ENCODE data around the gene PDPR. TPM values are rescaled to one million over a fixed set of nuclear protein-coding genes. Genes with fewer than 3 reads are reported as not detected.

The PDPR gene
- total and polyA plus RNA-seq, 2 of the 8 experiments (the other 6 are each of a cell fraction or from before 2014, with no cell fraction given) = 40.2 to 43.1 TPM

DNA sequence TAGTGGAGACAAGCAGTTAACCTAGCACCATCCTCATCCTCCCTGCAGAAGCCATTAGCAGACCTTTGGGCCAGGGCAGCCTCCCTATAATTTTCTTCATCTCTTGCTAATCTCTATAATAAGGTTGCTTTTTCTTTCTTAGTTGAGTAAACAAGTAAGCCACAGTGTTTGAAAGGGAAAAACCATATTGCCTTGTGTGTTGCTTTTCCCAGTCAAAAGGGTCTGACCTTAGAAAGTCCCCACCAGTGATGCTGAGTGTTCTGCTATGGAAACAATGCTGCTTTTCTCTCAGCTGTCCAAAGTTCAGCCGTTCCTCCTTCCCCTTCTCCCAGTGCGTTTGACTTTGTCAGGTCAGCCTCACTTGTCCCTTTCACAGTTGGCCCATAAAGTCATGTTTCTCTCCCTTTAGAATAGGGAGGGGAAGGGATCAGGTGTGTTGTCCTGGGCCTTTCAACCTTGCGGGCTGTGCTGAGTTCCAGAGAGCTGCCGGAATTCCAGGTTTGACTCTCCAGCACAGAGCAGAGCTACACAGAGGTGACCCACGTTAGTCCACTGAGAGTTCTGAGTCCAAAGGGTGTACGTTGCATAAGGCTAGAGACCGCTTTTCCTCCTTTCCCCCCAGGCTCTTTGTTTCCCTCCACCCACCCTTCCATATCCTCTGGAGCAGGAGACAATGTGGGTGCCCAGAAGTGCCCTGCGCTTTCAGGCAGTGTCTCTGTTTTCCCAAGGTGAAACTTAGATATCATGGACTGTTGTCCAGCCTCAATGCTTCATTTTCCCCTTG lies 43.5 kb downstream of the PDPR start:
- H3K36me3 ChIP-seq (ENCODE audit: control insufficient read depth in 2 of 4, insufficient read depth in 4 of 4, low read length in 3 of 4) = peaks cover 32 to 88% (median 62%) of the 10 kb centered on the region in 4 experiments
- H4K5ac ChIP-seq (ENCODE audit: insufficient read length, low read depth, low read length) = no peak overlapping the region
- H3K27ac ChIP-seq (ENCODE audit: low read depth, low read length) = no peak overlapping the region
- ChIA-PET POLR2A (ENCODE audit: partially characterized antibody) (interaction anchor here (2.8 kb wide), 1 partner anchor 94 kb away, joined by 14 read pairs; the partner anchor contains the start of gene EXOSC6), CTCF (ENCODE audit: partially characterized antibody) (interaction anchor here (0.7 to 2.5 kb wide), 6 partner anchors 7 to 110 kb away, joined by 3 to 10 read pairs (median 4); no protein-coding TSS in a partner anchor)
- no peak overlapping the region for H3K4me2 ChIP-seq (ENCODE audit: insufficient read depth in 1 of 2, low read depth in 2 of 2, low read length in 2 of 2)
- H2BK20ac ChIP-seq (ENCODE audit: low read length) = no peak overlapping the region
- H4K91ac ChIP-seq (replicated peaks; ENCODE audit: insufficient read length, low read length) = no peak overlapping the region
- no peak overlapping the region for H3K9ac ChIP-seq (replicated peaks in 1 of 4; ENCODE audit: extremely low read depth in 1 of 4, low read depth in 3 of 4, low read length in 3 of 4)
- no peak overlapping the region for H3K14ac ChIP-seq (ENCODE audit: insufficient read length)
- FAIRE-seq = no peak
- no peak overlapping the region for H2BK12ac ChIP-seq (ENCODE audit: low read depth, low read length)
- H2BK120ac ChIP-seq (replicated peaks; ENCODE audit: low read depth, low read length) = no peak overlapping the region
- H3K18ac ChIP-seq (ENCODE audit: extremely low read depth, low read length) = no peak overlapping the region
- no peak overlapping the region for H3K4me3 ChIP-seq (ENCODE audit: extremely low read depth in 1 of 4, insufficient read depth in 2 of 4, low read depth in 3 of 4, low read length in 4 of 4)
- no peaks in the 10 kb centered on the region for H3K9me3 ChIP-seq (ENCODE audit: insufficient read depth in 2 of 2, low read depth in 1 of 2, low read length in 1 of 2)
- no peak overlapping the region for H2BK15ac ChIP-seq (ENCODE audit: low read length)
- no peak for TF ChIP-seq CHD1 (IDR thresholded peaks at IDR 0.05; ENCODE audit: low read depth, low read length)
- no peaks in the 10 kb centered on the region for H3K79me2 ChIP-seq (ENCODE audit: control insufficient read depth in 1 of 2, insufficient read depth in 2 of 2, low read length in 2 of 2)
- H3K4me1 ChIP-seq (replicated peaks in 1 of 4; ENCODE audit: control insufficient read depth in 3 of 4, insufficient read depth in 4 of 4, low read length in 3 of 4) = no peaks in the 10 kb centered on the region
- H3K23ac ChIP-seq (ENCODE audit: insufficient read length) = no peak overlapping the region
- no peak overlapping the region for H2BK5ac ChIP-seq (ENCODE audit: low read depth, low read length)
- no peak overlapping the region for H3K56ac ChIP-seq (replicated peaks; ENCODE audit: insufficient read length, low read depth, low read length)
- no peak overlapping the region for H4K8ac ChIP-seq (ENCODE audit: extremely low read depth, insufficient read depth, low read length)
- no peak overlapping the region for H3K4ac ChIP-seq (replicated peaks; ENCODE audit: insufficient read length, low read depth, low read length)
- H4K20me1 ChIP-seq (replicated peaks in 1 of 2; ENCODE audit: control insufficient read depth in 1 of 2, insufficient read depth in 2 of 2, low read length in 2 of 2) = peaks cover 0 to 8% of the 10 kb centered on the region in 2 experiments
- H2AFZ ChIP-seq (ENCODE audit: low read length) = no peak overlapping the region
- H3K79me1 ChIP-seq (ENCODE audit: low read depth, low read length) = no peaks in the 10 kb centered on the region
- WGBS, 2 experiments (ENCODE audit: extremely low coverage in 1 of 2, insufficient coverage in 1 of 2, insufficient read length in 1 of 2, insufficient replicate concordance in 2 of 2, low coverage in 1 of 2, low lambda C conversion rate in 2 of 2, missing lambda C conversion rate in 1 of 2) = 88% methylated on average over 8 of the region's 8 CpGs; no CpG with 5 or more reads in 1 of the 2 experiments
- no peak for DNase-seq (ENCODE audit: low read depth in 1 of 2, low spot score in 2 of 2)
- H2AK5ac ChIP-seq (ENCODE audit: low read depth, low read length) = no peak overlapping the region
- no peaks in the 10 kb centered on the region for H3K27me3 ChIP-seq (replicated peaks in 1 of 4; ENCODE audit: control insufficient read depth in 3 of 4, extremely low read depth in 1 of 4, insufficient read depth in 3 of 4, low read length in 3 of 4)
- H3K23me2 ChIP-seq (ENCODE audit: low read depth, low read length) = no peaks in the 10 kb centered on the region; the same call in 1 of the 2 replicates
